T follicular helper cell (primary cell): Measurements from ENCODE around the gene FRMD3.
"Not testable (repeated sequence)": the region's sequence is repeated elsewhere in the genome, so short reads cannot be mapped to it uniquely, and the experiment has no call there.

ENCODE experiments used
- DNase-seq: peaks from one replicate; pipeline ENCODE4 v3.0.0-alpha.2; 2020; ENCODE audit warnings: low read depth

The FRMD3 gene

DNA sequence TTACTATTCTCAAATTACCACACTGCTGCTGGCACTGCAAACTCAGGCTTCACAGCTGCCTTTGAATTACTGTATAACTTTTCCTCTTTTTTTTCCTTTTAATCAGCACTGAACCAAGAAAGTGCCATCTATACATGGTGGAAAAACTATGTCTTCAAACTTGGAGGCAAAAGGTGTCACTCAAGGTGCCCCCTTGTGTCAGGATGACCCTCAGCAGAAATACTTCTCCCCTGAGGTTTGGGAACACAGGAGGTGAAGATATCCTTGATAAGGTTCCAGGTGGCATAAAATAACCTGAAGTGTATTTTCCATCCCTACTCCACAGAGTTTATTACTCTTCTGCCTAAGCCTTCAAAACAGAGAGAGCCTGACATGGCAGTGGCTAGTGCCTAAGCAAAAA lies 14.5 kb downstream of the FRMD3 start:
- DNase-seq = no peak

DNA sequence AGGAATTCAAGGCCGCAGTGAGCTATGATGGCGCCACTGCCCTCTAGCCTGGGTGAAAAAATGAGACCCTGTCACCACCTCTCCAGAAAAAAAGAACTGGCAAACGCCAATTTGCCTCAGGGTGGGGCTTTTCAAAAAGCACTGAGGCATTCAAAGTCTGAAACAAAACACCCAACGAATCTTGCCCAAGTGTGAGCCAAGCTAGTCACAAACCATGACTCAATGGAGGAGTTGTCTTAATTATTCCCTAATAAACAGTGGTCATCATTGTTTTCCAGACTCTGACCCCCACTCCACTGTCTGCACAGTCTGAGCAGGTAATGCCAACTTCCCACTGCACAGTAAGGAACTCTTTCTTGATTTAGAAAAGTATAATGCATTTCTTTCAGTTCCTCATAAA lies 16.8 kb downstream of the FRMD3 start:
- no peak for DNase-seq

- no peak for DNase-seq
These were observed 17.2 kb downstream of the FRMD3 start for GRCh38 chr9:83521011-83521410.

- no peak for DNase-seq
These were observed 17.9 kb downstream of the FRMD3 start for GRCh38 chr9:83520292-83520691.

- DNase-seq = not testable (repeated sequence)
These were observed 20.2 kb downstream of the FRMD3 start for GRCh38 chr9:83517980-83518379.

DNA sequence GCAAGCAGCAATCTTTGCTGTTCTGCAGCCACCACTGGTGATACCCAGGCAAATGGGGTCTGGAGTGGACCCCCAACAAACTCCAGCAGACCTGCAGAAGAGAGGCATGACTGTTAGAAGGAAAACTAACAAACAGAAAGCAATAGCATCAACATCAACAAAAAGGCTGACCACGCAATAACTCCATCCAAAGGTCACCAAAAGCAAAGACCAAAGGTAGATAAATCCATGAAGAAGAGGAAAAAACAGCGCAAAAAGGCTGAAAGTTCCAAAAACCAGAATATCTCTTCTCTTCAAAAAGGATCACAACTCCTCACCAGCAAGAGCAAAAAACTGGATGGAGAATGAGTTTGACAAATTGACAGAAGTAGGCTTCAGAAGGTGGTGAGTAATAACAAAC lies 23.4 kb downstream of the FRMD3 start:
- no peak for DNase-seq

DNA sequence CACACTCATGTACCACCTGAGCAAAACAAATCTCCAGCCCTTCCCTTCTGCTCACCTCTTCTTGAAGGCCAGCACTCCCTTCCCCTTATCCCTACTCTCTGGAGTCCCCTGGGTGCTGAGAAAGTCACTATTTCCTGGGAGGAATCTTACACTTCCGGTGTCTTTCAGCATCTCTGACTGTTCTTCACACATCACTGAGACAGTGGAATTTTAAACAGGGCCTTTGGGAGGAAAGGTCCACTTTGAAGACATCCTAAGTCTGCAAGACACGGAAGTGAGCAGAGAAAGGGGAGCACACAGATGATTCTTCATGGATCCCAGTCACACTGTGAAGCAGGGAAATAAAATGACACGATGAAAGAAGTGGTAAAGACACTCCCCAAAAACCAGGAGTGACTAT lies 25.6 kb downstream of the FRMD3 start:
- no peak for DNase-seq

DNA sequence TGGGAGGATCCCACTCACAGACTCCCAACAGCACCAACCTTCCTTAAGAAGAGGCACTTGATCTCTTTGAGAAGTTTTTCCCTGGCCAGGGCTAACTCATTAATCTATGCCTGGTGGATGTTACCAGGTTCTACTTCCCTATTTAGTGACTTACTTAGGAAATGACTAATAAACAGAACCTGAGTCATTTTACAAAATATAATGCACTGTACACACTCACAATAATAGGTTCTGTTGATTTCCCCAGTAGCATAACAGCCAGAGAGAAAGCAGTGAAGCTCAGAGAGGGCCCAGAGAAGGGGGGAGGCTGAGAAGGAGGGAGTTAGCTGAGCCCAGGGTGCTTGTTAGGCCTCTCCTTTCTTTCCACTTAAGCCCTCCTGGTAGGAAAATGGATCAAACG lies 27.1 kb downstream of the FRMD3 start:
- DNase-seq = no peak

- DNase-seq = no peak
These were observed 28.8 kb downstream of the FRMD3 start for GRCh38 chr9:83509402-83509801.

DNA sequence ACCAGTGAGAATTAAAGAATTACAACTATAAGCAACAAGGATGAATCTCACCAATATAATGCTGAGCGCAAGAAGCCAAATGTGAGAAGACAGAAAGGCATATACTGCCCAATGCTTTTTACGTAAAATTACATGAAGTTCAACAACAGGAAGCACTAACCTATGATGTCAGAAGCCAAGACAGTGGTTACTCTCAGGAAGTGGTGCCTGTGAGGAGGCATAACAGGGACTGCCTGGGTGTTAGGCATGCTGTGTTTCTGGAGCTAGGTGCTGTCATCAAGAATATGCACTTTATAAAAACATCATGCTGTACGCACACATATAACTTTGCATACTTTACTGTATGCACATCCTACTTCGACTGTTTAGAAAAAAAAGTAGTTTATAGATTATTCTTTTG lies 30.1 kb downstream of the FRMD3 start:
- DNase-seq = no peak

- DNase-seq = no peak
These were observed 32.9 kb downstream of the FRMD3 start for GRCh38 chr9:83505282-83505681.

DNA sequence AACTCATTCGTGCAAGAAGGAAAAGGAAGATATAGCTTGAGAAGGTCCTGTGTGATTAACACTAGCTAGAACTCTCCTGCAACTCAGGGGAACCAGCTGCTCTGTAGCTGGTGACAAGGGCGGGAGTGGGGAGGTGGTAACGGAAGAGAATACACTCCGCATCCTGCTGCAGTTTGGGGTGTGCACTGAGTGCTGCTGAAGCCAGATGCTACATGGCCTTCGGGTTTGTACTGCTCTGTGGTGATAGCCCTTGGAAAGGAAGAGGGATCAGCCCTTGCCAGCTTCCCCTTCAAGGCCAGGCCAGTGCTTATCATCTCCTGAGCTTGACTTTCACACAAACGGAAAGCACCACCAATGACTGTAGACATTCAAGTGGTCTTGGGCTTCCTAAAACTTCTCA lies 34.3 kb downstream of the FRMD3 start:
- no peak for DNase-seq

DNA sequence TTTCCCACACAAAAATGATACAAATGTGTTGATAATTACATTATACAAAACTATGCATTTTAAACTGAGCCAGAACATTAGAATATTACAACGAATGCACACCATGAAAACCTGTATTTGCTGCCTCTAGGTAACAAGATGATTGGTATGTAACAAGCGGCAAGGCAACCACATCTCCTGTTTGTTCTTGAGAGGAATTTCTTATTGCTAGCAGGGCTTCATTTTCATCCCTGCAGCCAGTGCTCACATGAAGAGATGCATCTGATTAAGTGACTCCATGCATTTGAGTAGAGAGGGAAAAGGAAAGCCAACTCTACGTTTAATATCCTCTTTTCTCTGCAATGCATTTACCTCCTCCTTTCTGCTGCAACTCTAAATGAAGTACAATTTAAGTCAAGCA lies 36.6 kb downstream of the FRMD3 start:
- no peak for DNase-seq

DNA sequence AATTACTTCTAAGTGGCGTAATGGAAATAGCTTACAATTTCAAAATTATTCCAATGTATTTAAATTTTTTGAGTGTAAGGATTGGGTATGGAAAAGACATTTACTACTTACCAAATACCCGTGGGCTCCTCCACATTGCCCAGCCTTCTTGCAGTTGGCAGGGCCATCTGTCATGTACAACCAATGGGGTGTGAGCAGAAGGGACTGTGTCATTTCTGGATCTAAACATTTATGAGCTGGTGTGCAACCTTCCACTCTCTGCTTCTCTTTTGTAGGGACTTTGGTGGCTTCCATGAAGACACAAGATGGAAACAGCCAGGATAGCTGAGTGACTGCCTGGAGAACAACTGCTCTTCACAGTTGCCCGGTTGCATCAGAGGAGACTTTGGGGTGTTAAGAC lies 40.8 kb downstream of the FRMD3 start:
- DNase-seq = no peak

DNA sequence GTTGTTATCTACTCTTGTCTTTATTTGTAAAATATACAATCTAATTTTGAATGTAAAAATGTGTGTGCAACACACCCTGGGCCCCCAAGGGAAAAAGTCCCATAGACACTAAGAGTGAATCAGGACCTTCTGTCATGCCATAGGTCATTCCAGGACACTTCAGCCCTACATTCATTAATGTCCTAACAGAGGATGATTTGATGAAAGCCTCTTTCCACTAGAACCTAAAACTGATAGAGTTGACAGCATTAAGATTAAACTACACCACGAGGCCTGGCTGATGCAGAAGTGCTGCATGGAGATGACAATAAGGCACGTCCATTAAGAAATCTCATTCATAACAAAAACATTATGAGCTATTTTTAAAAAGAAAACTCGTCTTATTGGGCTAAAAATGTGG lies 46.2 kb downstream of the FRMD3 start:
- DNase-seq = no peak

DNA sequence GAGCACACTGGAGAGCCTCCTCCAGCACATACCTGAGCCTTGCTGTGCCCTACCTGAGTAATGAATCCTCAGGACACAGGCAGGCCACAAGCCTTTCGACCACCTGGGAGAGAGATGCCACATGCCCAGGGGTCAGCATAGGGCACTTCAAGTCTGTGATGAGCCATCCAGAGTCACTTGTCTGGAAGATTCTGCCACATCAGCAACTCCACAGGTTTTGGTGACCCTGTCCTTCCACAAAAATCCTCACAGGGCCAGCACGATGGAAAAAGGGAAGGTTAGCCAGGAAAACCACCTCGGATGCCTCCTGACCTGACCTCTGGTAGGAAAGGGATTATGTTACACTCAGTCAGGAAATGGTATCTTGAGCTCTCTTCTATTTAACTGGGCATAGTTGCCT lies 46.8 kb downstream of the FRMD3 start:
- no peak for DNase-seq

DNA sequence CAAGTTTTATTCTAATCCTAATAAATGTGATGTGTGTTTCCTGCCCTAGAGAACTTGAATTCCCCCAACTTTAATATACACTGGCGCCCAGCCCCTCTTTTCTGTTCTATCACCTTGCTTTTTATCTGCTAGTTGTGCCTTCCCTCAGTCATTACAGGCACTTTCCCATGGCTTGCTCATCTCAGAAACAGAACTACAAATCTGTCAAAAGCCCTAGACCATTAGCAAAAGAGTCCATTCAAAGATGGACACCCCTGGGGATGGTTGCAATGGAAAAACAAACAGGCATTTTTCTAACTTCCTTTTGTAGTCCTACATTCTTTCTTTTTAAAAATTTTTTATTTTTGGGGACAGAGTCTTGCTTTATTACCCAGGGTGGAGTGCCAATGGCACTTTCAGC lies 48.2 kb downstream of the FRMD3 start:
- DNase-seq = no peak

DNA sequence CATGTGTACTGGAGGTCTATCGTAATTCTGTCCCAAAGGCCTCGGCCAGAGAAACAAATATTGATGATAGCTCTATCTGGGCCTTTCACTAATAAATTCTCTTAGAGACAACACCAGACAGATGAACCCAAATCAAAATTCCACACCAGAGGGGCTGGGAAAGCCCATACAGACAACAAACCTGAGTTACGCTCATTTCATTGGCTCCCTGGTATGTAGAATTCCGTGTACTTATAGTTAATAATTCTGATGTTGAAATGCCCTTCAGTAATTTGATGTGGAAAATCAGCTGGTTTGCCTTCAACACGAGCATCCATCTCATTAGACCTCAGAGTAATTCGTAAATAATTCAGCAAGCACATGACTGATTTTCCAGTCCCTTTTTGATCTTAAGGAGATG lies 53.2 kb downstream of the FRMD3 start:
- no peak for DNase-seq

GRCh38 chr9:83483223-83483622 lies 55.0 kb downstream of the FRMD3 start:
- no peak for DNase-seq

- DNase-seq = no peak
These were observed 58.4 kb downstream of the FRMD3 start for GRCh38 chr9:83479765-83480164.

GRCh38 chr9:83477571-83477970 lies 60.6 kb downstream of the FRMD3 start:
- DNase-seq = no peak

DNA sequence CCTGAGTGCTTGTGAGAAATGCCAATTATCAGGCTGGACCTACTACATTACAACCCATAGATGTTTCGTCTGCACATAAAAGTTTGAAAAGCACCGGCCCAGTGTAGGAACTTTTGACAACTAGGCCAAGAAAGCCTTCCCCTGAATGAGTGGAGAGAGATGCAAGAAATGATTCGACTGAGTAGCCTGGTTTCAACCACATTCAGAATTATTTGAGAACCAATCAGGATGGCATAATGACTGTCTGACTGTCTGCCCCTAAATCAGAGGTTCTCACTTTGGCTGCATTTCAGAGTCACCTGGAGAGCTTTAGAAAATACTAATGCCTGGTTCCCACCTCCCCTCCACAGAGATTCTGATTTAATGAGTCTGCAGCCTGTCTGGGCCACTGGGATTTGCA lies 61.1 kb downstream of the FRMD3 start:
- DNase-seq = no peak

- no peak for DNase-seq
These were observed 61.7 kb downstream of the FRMD3 start for GRCh38 chr9:83476513-83476912.

DNA sequence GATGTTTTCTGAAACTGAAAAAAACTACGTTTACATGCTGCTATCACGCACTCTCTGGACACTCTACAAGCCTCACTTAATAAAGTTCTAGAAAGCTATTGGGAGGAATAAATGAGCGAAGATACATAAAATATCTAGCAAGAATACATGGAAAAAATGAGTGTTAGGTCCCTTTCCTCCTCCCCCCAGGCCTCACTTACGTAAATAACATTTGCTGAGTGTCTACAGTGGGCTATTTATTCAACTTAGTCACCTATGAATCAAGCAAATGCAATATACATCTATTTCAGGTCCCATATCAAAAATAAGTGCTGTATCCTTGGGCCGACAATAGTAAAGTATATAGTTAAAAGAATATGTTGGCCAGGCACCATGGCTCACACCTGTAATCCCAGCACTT lies 62.5 kb downstream of the FRMD3 start:
- no peak for DNase-seq

GRCh38 chr9:83474631-83475030 lies 63.6 kb downstream of the FRMD3 start:
- no peak for DNase-seq
